Erythroblast (primary cell): ENCODE data around the gene HECA.
"Not testable (repeated sequence)": the region's sequence is repeated elsewhere in the genome, so short reads cannot be mapped to it uniquely, and the experiment has no call there.

Source experiments
- DNase-seq, 2 experiments: peaks; one replicate each; lab custom pipeline; 2025; lab: John Stamatoyannopoulos, UW
- GATA1 ChIP-seq: IDR thresholded peaks from 2 replicates; pipeline ENCODE4 v1.6.1; 2011; ENCODE audit warnings: low read depth, mild to moderate bottlenecking, control low read depth, low read length, moderate library complexity
- POLR2A ChIP-seq: IDR thresholded peaks from 2 replicates; pipeline ENCODE4 v1.6.1; 2011; ENCODE audit warnings: mild to moderate bottlenecking, low read length

Gene HECA

GRCh38 chr6:139124887-139125672, 9.8 kb upstream of the HECA start:
- peak; percentile 22 for TF ChIP-seq POLR2A
- no peak for TF ChIP-seq GATA1

GRCh38 chr6:139126255-139126654, 8.6 kb upstream of the HECA start:
- no peak for DNase-seq
- TF ChIP-seq POLR2A (no peak), GATA1 (no peak)

More at GRCh38 chr6:139124887-139125672, 9.8 kb upstream of the HECA start:
- peak; percentile 82 to 83 for DNase-seq

- TF ChIP-seq GATA1: no peak
- TF ChIP-seq POLR2A: no peak
- no peak for DNase-seq
Measured at GRCh38 chr6:139126931-139127330, 7.9 kb upstream of the HECA start.

GRCh38 chr6:139129284-139129683, 5.6 kb upstream of the HECA start:
- DNase-seq: no peak
- TF ChIP-seq POLR2A: no peak
- no peak for TF ChIP-seq GATA1

- no peak for DNase-seq
- TF ChIP-seq GATA1 (no peak), POLR2A (no peak)
Measured at GRCh38 chr6:139131736-139132280, 3.1 kb upstream of the HECA start.

GRCh38 chr6:139133262-139134063, 1.4 kb upstream of the HECA start:
- DNase-seq: peak in 1 of 2 experiments; percentile 33
- TF ChIP-seq GATA1 (no peak), POLR2A (no peak)

- DNase-seq: peak in 1 of 2 experiments; percentile 33
- TF ChIP-seq GATA1 (no peak), POLR2A (no peak)
Measured at GRCh38 chr6:139134064-139134395, 850 bp upstream of the HECA start.

- TF ChIP-seq GATA1: no peak
- TF ChIP-seq POLR2A: no peak
- peak; percentile 70 to 85 for DNase-seq
Measured at GRCh38 chr6:139135578-139136545, 982 bp downstream of the HECA start.

GRCh38 chr6:139137706-139138105, 2.8 kb downstream of the HECA start:
- TF ChIP-seq GATA1 (no peak), POLR2A (no peak)
- DNase-seq: no peak

- not testable (repeated sequence) for DNase-seq
Measured at GRCh38 chr6:139140854-139141253, 6.0 kb downstream of the HECA start.

- DNase-seq: no peak
Measured at GRCh38 chr6:139142262-139142661, 7.4 kb downstream of the HECA start.

GRCh38 chr6:139143111-139143510, 8.2 kb downstream of the HECA start:
- DNase-seq: no peak
- TF ChIP-seq GATA1 (no peak), POLR2A (no peak)

More at GRCh38 chr6:139142262-139142661, 7.4 kb downstream of the HECA start:
- TF ChIP-seq GATA1 (no peak), POLR2A (no peak)

- DNase-seq: no peak
- no peak for TF ChIP-seq GATA1
- no peak for TF ChIP-seq POLR2A
Measured at GRCh38 chr6:139144490-139145085, 9.7 kb downstream of the HECA start.
